Astrocyte of the cerebellum (primary cell): ENCODE measurements around the gene KCNMB3.
A peak's percentile ranks its signal among the peaks of the same experiment; 100 is the strongest.
"Not testable (repeated sequence)": the region's sequence is repeated elsewhere in the genome, so short reads cannot be mapped to it uniquely, and the experiment has no call there.

ENCODE experiments used
- DNase-seq: peaks from one replicate; pipeline ENCODE4 v3.0.0-alpha.2; 2011; ENCODE audit warnings: low read depth
- H3K4me3 ChIP-seq: 2 replicates; pipeline ENCODE4 v1.5.1; 2011; ENCODE audit warnings: mild to moderate bottlenecking, low read depth, low read length, moderate library complexity
- in situ Hi-C: cut with HindIII; loops from 2 replicates; pipeline ENCODE4 v1.10.0; 2017; ENCODE audit warnings: low sequenced_read_pairs
- TF ChIP-seq, protein P1 (sequence below): IDR thresholded peaks from 2 replicates; pipeline ENCODE4 v1.5.1; 2012; ENCODE audit warnings: low read length, low read depth, moderate library complexity, mild to moderate bottlenecking; ENCODE audit errors: missing control alignments

Gene KCNMB3

DNA sequence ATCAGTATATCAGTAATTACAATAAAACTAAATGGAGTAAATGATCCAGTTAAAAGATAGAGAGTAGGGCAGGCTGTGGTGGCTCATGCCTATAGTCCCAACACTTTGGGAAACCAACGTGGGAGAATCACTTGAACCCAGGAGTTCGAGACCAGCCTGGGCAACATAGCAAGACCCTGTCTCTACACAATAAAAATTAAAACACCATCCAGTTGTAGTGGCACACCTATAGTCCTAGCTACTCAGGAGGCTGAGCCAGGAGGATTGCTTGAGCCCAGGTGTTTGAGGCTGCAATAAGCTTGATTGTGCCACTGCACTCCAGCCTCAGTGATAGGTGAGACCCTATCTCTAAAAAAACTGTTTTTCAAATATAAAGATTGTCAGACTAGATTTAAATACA lies 5.9 kb upstream of the KCNMB3 start:
- H3K4me3 ChIP-seq: no peak overlapping the region
- DNase-seq: no peak
- TF ChIP-seq, protein P1, sequence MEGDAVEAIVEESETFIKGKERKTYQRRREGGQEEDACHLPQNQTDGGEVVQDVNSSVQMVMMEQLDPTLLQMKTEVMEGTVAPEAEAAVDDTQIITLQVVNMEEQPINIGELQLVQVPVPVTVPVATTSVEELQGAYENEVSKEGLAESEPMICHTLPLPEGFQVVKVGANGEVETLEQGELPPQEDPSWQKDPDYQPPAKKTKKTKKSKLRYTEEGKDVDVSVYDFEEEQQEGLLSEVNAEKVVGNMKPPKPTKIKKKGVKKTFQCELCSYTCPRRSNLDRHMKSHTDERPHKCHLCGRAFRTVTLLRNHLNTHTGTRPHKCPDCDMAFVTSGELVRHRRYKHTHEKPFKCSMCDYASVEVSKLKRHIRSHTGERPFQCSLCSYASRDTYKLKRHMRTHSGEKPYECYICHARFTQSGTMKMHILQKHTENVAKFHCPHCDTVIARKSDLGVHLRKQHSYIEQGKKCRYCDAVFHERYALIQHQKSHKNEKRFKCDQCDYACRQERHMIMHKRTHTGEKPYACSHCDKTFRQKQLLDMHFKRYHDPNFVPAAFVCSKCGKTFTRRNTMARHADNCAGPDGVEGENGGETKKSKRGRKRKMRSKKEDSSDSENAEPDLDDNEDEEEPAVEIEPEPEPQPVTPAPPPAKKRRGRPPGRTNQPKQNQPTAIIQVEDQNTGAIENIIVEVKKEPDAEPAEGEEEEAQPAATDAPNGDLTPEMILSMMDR: no peak
- in situ Hi-C loops: no loop called here

DNA sequence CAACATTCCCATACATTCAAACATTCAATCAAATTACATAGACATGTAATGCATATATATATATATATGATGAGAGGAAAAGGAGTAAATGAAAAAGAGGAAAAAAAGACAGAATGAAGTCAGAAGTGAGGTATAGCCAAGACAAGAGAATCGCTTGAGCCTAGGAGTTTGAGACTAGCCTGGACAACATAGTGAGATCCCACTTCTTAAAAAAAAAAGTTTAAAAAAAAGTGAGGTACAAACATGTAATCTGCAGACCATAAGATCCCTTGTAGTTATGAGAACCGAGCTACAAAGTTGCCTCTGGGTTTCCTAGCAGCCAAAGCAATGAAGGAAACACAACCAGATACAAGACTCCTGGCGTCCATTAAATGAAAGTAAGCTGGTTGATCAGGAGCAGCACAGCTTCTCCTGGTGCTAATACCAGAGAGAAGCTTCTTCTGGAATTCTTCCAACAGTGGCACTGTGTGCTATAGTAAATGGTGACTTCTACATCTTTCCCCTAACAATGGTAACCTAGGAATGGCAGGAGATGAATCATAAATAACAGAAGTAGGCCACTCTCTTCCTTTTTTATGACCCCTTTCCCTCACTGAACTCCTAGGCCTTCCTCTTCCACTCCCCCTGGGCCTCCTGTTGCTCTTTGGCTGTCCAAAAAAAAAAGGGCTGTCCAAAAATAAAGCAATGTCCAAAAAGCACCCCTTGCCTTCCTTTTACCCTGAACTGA lies 3.5 kb downstream of the KCNMB3 start:
- no peak overlapping the region for H3K4me3 ChIP-seq
- in situ Hi-C loops: no loop called here
- TF ChIP-seq, protein P1: no peak
- DNase-seq: no peak

DNA sequence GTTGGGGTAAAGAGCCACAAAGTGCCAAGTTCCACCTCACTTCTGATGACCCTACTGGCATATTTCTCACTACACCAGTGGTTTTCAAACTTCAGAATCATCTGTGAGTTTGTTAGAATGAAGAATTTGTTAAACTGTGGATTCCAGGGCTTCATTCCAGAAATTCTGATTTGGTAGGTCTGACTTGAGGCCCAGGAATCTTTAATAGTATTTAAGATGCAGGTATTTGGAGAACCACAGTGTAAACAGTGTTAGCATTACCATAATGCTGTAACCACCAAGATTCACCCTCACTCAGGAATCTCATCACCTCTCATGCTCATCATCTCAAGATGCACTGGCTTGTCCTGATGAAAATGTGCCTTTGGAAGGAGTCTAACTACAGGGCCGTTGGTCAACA lies 6.0 kb downstream of the KCNMB3 start:
- in situ Hi-C loops: no loop called here
- peak; percentile 86 for DNase-seq
- no peak overlapping the region for H3K4me3 ChIP-seq
- TF ChIP-seq, protein P1: no peak

DNA sequence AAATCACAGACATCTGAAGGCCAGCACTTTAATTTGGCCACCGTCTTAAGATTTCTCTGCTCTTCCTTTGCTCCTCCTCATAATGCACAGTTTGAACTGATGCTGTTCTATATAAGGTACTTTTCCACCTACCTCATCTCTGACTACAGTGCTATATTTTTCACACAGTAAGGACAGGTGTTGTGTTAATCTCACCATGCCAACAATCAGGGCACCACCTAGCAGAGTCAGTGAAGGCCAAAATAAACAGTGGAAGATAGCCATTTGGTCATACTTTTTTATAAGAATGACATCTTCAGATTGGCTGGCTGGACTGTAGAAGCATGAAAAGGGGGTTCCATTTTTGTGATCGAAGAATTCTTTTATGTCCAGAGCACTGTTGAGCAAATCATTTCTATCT lies 8.1 kb downstream of the KCNMB3 start:
- DNase-seq, H3K4me3 ChIP-seq, in situ Hi-C loops: not testable (repeated sequence)

DNA sequence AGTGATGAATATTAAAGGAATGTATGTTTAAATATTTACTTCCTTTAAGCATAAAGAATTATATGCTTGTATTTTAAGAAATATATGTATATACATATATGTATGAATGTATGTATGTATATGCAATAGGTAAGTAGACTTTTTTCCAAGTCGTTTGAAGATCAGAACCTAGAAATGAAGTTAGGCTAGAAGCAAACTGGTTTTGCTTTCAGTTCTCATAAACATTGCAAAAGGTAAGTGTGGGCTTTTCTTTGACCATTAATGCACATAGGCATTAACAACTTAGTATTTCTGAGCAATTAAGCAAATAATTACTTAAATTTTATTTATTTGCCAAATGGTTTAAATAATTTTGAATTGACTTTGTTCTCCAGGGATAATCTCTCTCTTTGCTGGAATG lies 10.6 kb downstream of the KCNMB3 start:
- in situ Hi-C loops, H3K4me3 ChIP-seq, DNase-seq: not testable (repeated sequence)

DNA sequence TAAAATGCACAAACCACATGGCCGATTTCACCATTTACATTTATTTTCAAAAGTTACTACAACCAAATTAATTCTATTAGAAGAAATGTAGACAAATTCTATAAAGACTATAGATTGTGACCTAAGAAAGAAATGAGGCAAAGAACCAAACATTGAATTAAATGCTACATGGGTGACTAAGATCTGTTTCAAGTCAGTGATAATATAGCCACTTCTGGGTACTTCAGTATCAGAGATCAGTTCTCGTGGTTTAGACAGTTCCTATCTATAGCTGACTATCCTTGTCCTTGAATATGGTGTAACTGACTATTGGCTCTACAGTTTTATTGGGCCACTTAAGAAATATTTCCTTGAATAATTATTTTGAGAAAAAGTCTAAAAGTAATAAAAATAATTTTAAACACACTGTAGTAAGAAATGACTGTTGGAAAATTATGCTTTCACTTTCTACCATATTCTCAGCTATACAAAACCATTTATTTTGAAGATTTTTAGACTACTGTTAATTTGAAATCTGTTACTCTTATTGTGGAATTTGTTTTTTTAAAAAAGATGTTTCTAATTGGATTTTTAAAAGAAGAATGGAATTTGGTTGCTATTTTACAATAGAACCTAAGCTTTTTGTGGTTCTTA lies 14.1 kb downstream of the KCNMB3 start:
- TF ChIP-seq, protein P1: no peak
- in situ Hi-C loops: no loop called here
- no peak overlapping the region for H3K4me3 ChIP-seq
- DNase-seq: no peak

DNA sequence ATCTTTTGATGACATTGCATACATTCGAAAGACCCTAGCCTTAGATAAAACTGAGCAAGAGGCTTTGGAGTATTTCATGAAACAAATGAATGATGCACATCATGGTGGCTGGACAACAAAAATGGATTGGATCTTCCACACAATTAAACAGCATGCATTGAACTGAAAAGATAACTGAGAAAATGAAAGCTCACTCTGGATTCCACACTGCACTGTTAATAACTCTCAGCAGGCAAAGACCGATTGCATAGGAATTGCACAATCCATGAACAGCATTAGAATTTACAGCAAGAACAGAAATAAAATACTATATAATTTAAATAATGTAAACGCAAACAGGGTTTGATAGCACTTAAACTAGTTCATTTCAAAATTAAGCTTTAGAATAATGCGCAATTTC lies 16.7 kb downstream of the KCNMB3 start:
- TF ChIP-seq, protein P1: no peak
- no peak for DNase-seq
- in situ Hi-C loops: no loop called here

More for the DNA sequence above, 16.7 kb downstream of the KCNMB3 start:
- H3K4me3 ChIP-seq: no peak overlapping the region
